Measurements from ENCODE around the gene COL23A1. TPM values are rescaled to one million over a fixed set of nuclear protein-coding genes. Genes with fewer than 3 reads are reported as not detected.

COL23A1 gene
- total RNA-seq, 4 donors from 2014 or later: 0.93 to 4.6 (median 2.4) TPM

DNA sequence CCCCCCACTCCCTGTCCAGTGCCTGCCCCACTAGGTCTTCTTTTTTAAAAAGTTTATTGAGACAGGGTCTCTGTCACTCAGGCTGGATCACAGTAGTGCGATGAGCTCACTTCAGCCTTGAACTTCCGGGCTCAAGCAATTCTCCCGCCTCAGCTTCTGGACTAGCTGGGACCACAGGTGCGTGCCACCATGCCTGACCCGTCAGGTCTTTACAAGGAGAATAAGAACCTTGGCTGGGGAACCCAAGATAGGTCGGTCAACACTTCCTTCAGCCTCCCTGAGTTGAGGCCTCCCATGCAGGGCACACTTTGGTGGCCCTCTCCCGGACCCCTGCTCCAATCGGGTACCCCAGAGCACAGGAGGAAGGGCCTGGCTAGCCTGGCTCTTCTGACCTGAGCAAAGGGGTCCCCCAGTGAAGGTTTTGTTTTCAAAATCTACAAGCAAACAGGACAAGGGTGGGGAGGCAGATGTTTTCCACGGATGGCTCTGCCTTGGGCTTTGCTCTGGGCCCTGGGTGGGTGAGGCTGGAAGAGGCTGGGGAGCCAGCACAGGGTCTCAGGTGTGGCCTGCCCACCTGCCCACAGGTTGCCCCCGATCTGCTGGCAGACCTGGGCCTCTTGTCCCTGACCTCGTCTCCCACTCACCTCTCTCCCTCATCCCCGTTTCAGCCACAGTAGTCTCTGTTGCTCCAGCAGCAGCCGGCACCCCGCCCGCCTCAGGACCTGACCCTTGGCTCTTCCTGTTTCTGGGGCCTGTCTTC lies 248.9 kb downstream of the COL23A1 start:
- ATAC-seq: no peak
- Histone ChIP-seq H3K4me3 (no peak overlapping the region), H3K27me3 (peaks cover 4% of the 10 kb centered on the region), H3K36me3 (no peaks in the 10 kb centered on the region), H3K27ac (no peak overlapping the region), H3K4me1 (no peaks in the 10 kb centered on the region), H3K9me3 (no peaks in the 10 kb centered on the region)
- WGBS, 2 donors (ENCODE audit: low coverage in 1 of 2): 89 to 94% methylated on average over 6 of the region's 15 CpGs
- TF ChIP-seq EP300 (IDR thresholded peaks at IDR 0.05): no peak
- TF ChIP-seq, protein P1, sequence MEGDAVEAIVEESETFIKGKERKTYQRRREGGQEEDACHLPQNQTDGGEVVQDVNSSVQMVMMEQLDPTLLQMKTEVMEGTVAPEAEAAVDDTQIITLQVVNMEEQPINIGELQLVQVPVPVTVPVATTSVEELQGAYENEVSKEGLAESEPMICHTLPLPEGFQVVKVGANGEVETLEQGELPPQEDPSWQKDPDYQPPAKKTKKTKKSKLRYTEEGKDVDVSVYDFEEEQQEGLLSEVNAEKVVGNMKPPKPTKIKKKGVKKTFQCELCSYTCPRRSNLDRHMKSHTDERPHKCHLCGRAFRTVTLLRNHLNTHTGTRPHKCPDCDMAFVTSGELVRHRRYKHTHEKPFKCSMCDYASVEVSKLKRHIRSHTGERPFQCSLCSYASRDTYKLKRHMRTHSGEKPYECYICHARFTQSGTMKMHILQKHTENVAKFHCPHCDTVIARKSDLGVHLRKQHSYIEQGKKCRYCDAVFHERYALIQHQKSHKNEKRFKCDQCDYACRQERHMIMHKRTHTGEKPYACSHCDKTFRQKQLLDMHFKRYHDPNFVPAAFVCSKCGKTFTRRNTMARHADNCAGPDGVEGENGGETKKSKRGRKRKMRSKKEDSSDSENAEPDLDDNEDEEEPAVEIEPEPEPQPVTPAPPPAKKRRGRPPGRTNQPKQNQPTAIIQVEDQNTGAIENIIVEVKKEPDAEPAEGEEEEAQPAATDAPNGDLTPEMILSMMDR (IDR thresholded peaks at IDR 0.05): no peak
- TF ChIP-seq POLR2A (IDR thresholded peaks at IDR 0.05): no peak
- no peak for TF ChIP-seq POLR2AphosphoS5 (IDR thresholded peaks at IDR 0.05)

- Histone ChIP-seq H3K27me3 (peaks cover 4% of the 10 kb centered on the region), H3K9me3 (no peaks in the 10 kb centered on the region), H3K27ac (no peak overlapping the region), H3K4me3 (no peak overlapping the region), H3K36me3 (no peaks in the 10 kb centered on the region), H3K4me1 (no peaks in the 10 kb centered on the region)
- no peak for TF ChIP-seq POLR2AphosphoS5 (IDR thresholded peaks at IDR 0.05)
- TF ChIP-seq, protein P1 (IDR thresholded peaks at IDR 0.05): no peak
- TF ChIP-seq EP300 (IDR thresholded peaks at IDR 0.05): no peak
- TF ChIP-seq POLR2A (IDR thresholded peaks at IDR 0.05): no peak
- 80 to 87% methylated on average over 3 of the region's 9 CpGs for WGBS, 2 donors (ENCODE audit: low coverage in 1 of 2)
- no peak for ATAC-seq
Observed at GRCh38 chr5:178340637-178341036, 249.6 kb downstream of the COL23A1 start.

DNA sequence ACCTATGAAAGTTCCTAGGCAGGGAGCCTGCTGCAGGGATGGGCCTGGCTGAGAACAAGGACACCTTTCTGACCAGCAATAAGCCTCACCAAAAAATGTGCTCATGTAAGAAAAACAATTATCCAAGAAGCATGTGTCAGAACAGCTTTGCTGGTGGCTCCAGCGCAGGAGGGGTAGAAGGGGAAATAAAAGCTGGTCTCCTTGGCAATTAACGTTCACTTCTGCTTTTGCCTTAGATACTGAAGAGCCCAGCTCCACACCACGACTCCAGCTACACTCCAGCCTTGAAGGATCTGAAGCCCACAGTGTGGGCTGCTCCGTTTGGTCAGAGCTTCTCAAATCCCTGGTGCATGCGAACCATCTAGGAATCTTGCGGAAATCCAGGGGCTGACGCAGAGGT lies 250.0 kb downstream of the COL23A1 start:
- Histone ChIP-seq H3K27me3 (peaks cover 4% of the 10 kb centered on the region), H3K9me3 (no peaks in the 10 kb centered on the region), H3K4me3 (no peak overlapping the region), H3K27ac (no peak overlapping the region), H3K4me1 (no peaks in the 10 kb centered on the region), H3K36me3 (no peaks in the 10 kb centered on the region)
- 79% methylated on average over 4 of the region's 7 CpGs; no CpG with 5 or more reads in 1 of the 2 donors for WGBS, 2 donors (ENCODE audit: low coverage in 1 of 2)
- ATAC-seq: no peak
- TF ChIP-seq POLR2AphosphoS5 (IDR thresholded peaks at IDR 0.05) (no peak), EP300 (IDR thresholded peaks at IDR 0.05) (no peak), POLR2A (IDR thresholded peaks at IDR 0.05) (no peak)
- TF ChIP-seq, protein P1 (IDR thresholded peaks at IDR 0.05): no peak

GRCh38 chr5:178339272-178339671 lies 250.9 kb downstream of the COL23A1 start:
- WGBS, 2 donors (ENCODE audit: low coverage in 1 of 2): 94 to 97% methylated on average over 2 to 3 of the region's 4 CpGs

DNA sequence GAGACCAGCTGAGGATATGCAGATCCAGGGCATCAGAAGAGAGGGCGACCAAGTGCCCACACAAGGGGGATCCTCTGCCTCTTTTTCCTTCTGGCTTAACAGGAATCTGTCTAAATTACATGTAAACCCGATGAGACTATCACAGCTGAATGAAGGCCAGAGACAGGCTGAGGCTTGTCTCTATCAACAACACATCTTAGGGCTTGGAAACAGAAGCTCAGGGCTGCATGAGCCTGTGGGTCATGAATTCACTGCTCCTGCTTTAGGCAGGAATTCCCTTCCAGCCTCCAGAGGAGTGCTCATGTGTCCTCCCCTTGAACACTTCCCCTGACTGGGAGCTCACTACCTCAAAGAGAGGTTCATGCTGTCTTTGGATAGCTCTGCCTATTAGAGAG lies 251.4 kb downstream of the COL23A1 start:
- Histone ChIP-seq H3K4me1 (no peaks in the 10 kb centered on the region), H3K4me3 (no peak overlapping the region), H3K27ac (no peak overlapping the region), H3K27me3 (peaks cover 4% of the 10 kb centered on the region), H3K9me3 (no peaks in the 10 kb centered on the region), H3K36me3 (no peaks in the 10 kb centered on the region)
- no peak for TF ChIP-seq POLR2AphosphoS5 (IDR thresholded peaks at IDR 0.05)
- TF ChIP-seq, protein P1 (IDR thresholded peaks at IDR 0.05): no peak
- TF ChIP-seq POLR2A (IDR thresholded peaks at IDR 0.05): no peak
- TF ChIP-seq EP300 (IDR thresholded peaks at IDR 0.05): no peak
- no peak for ATAC-seq
- 50% methylated on average over 2 of the region's 2 CpGs; no CpG with 5 or more reads in 1 of the 2 donors for WGBS, 2 donors (ENCODE audit: low coverage in 1 of 2)

More at GRCh38 chr5:178339272-178339671, 250.9 kb downstream of the COL23A1 start:
- Histone ChIP-seq H3K27me3 (peaks cover 4% of the 10 kb centered on the region), H3K4me1 (no peaks in the 10 kb centered on the region), H3K36me3 (no peaks in the 10 kb centered on the region), H3K9me3 (no peaks in the 10 kb centered on the region), H3K4me3 (no peak overlapping the region), H3K27ac (no peak overlapping the region)
- TF ChIP-seq POLR2A (IDR thresholded peaks at IDR 0.05) (no peak), EP300 (IDR thresholded peaks at IDR 0.05) (no peak)
- ATAC-seq: no peak

Measured in gastroesophageal sphincter (tissue), 4 donors.